Right lobe of liver (tissue), 6 donors: ENCODE measurements around the gene ICAM3. TPM values are rescaled to one million over a fixed set of nuclear protein-coding genes. Genes with fewer than 3 reads are reported as not detected.
A peak's percentile ranks its signal among the peaks of the same experiment; 100 is the strongest.

Source experiments
- ATAC-seq, 4 donors: fragments of 200-7000 bp; cut with Tn5 transposase; one replicate each; pipeline ENCODE4 v1.9.1; 2020; ENCODE audit warnings: mild to moderate bottlenecking in 4 of 4, moderate library complexity in 4 of 4
- DNase-seq, 3 donors: peaks; one replicate each; pipeline ENCODE4 v3.0.0-alpha.2; 2020
- H3K27ac ChIP-seq, 3 donors: fragments of 200-600 bp; one replicate each; pipeline ENCODE4 v1.8.0; 2022
- H3K27me3 ChIP-seq, 2 donors: fragments of 200-600 bp; one replicate each; pipeline ENCODE4 v1.8.0; 2022
- H3K36me3 ChIP-seq, 4 donors: fragments of 200-600 bp; sonication (generic) in 1 of 4; one replicate each; pipeline versions ENCODE4 v1.5.1 to v1.8.0; 2017 to 2022; ENCODE audit warnings: control low read depth in 1 of 4
- H3K4me1 ChIP-seq, 4 donors: fragments of 200-600 bp; sonication (generic) in 1 of 4; one replicate each; pipeline versions ENCODE4 v1.5.1 to v1.8.0; 2017 to 2022; ENCODE audit warnings: control low read depth in 1 of 4
- H3K4me3 ChIP-seq, 3 donors: fragments of 200-600 bp; one replicate each; pipeline ENCODE4 v1.8.0; 2022
- H3K9me3 ChIP-seq, 4 donors: fragments of 200-600 bp; sonication (generic) in 1 of 4; one replicate each; pipeline versions ENCODE4 v1.5.1 to v1.8.0; 2017 to 2022; ENCODE audit warnings: control low read depth in 1 of 4
- POLR2A ChIP-seq: fragments of 450-650 bp; IDR thresholded peaks from one replicate; pipeline ENCODE4 v1.6.1; 2017; ENCODE audit warnings: antibody characterized with exemption, mild to moderate bottlenecking
- WGBS: methylation state at CpG from one replicate; pipeline ENCODE4 v1.1.6; 2018; ENCODE audit warnings: low coverage, low lambda C conversion rate; ENCODE audit not compliant: insufficient coverage; ENCODE audit errors: missing lambda C conversion rate; 5-methylcytosine and 5-hydroxymethylcytosine counted together
- intact Hi-C, 2 donors: fragments of 100-400 bp; cut with DNase I; formaldehyde crosslinking; loops; one replicate each; pipeline versions ENCODE4 v1.11.2 to v1.14.1; 2022
- total RNA-seq, 6 experiments: library from RNA; depleted of rRNA in 2 of 6; stranded (reverse); fragments of >200 nt in 2 of 6; fragmentation: NEBNext Ultra II Directional in 3 of 6; extraction: Animal tissue kit (Norgen Biotek cat#: 25700) in 3 of 6; gene quantifications; one replicate each; pipeline versions ENCODE4 v1.1.0 to v1.2.4, GENCODE V29; 2016 to 2023
- TF ChIP-seq, protein P1 (sequence below), 4 donors: fragments of 200-600 bp in 3 of 4; fragments of 450-650 bp in 1 of 4; IDR thresholded peaks; one replicate each; pipeline versions ENCODE4 v1.5.1 to v1.8.0; 2016 to 2022; ENCODE audit warnings: antibody characterized with exemption in 4 of 4, mild to moderate bottlenecking in 2 of 4
- donor health status: DM: no; HTN: yes; CAD: no.
- donor health status: DM: no; HTN: no; CAD: no.
- donor health status: DM: no; HTN: no; CAD: no.
- donor health status: DM: no; HTN: yes; CAD: no.
- donor health status: DM: no; HTN: yes; CAD: no.

The ICAM3 gene
- total RNA-seq, 6 experiments from 2014 or later: 11.4 to 35.5 (median 22.4) TPM

DNA sequence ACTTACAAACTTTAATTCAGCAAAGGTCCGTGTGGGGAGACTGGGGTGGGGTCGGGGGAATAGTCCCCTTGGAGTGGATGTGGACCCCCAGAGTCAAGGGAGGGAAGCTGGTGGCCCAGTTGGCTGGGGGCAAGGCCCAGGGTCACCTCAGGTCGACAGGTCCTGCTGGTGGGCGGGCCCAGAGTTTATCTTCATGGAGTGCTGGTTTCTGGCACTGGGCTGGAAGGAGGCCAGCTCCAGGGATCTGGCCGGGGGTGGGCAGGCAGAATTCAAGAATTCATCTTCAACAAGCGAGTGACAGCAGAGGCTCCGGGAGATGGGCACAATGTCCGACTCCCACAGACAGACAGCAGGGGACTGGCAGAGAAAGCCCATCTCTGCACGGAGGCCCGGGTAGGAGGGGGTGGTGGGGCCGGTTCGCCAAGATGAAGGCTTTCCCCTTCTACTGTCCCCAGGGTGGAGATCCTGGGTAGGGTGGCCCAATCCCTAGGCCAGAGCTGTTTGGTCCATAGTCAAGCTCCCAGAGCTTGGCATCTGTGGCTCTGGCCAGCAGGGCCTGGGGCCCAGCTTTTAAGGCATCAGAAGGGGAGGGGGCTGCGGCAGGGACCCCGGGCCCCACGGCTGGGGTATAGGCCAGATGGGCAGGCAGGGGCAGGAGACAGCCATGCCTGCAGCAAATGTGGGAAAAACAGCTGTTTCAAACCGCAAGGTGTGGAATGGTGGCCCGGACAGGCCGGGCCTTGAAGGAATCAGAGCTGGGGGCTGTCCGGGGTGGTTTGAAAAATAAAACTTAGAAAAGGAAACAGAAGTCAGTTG, 23.0 kb downstream of the ICAM3 start:
- TF ChIP-seq POLR2A: no peak
- TF ChIP-seq, protein P1, sequence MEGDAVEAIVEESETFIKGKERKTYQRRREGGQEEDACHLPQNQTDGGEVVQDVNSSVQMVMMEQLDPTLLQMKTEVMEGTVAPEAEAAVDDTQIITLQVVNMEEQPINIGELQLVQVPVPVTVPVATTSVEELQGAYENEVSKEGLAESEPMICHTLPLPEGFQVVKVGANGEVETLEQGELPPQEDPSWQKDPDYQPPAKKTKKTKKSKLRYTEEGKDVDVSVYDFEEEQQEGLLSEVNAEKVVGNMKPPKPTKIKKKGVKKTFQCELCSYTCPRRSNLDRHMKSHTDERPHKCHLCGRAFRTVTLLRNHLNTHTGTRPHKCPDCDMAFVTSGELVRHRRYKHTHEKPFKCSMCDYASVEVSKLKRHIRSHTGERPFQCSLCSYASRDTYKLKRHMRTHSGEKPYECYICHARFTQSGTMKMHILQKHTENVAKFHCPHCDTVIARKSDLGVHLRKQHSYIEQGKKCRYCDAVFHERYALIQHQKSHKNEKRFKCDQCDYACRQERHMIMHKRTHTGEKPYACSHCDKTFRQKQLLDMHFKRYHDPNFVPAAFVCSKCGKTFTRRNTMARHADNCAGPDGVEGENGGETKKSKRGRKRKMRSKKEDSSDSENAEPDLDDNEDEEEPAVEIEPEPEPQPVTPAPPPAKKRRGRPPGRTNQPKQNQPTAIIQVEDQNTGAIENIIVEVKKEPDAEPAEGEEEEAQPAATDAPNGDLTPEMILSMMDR (IDR thresholded peaks at IDR 0.05): no peak
- H3K36me3 ChIP-seq: peaks cover 0 to 43% (median 12%) of the 10 kb centered on the region in 4 donors
- intact Hi-C loops: no loop called here
- no peaks in the 10 kb centered on the region for H3K27me3 ChIP-seq
- ATAC-seq: peak; percentile 4 to 9 (median 5)
- 61% methylated on average over 11 of the region's 19 CpGs for WGBS
- DNase-seq: peak in 1 of 3 donors; percentile 49
- no peaks in the 10 kb centered on the region for H3K9me3 ChIP-seq
- no peak overlapping the region for H3K27ac ChIP-seq
- peaks cover 0 to 6% (median 2%) of the 10 kb centered on the region in 4 donors for H3K4me1 ChIP-seq
- peak overlapping the region in 1 of 3 donors; percentile 82 for H3K4me3 ChIP-seq

DNA sequence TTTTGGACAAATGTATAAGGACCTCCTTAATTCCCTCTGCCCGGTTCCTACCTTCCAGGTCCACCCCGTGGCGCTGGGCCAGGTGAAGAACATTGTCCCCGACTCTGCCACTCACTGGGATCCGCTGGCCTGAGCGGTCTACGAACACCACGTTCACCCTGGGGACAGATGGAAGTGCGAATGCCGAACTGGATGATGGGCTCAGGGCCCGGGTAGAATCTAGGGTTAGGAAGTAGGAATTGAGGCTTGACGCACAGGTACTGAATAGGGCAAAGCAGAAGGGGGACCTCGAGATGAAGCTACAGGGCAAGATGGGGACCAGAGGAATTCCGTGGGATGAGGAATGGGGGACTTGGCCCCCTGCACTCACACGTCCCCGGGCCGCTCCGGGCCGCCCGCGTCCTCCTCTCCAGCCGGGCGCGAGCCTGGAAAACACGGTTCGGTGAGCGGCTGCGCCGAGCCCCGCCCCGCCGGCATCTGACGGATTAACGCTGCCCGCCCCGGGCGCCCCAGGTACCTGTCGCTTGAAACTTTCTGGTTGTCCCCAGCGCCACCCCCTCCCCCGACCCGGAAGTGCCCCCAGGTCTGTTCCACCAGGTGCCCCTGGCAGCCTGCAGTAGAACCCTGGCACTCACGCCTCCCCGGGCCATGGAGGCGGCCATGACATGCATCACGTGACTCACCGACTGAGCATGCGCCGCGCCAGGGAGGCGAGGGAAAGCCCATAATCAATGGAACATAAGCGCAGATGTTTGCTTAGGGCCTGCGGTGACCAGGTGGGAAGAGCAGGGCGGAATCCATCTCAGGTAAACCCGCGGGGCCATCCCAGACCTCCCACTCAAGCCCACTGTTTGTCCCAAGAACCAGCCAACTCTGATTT, 23.8 kb downstream of the ICAM3 start, which contains the start of gene FDX2:
Gene FDX2, minus strand, starts transcription at position 681 of the 880 bp plus-strand sequence. Its CDS starts 19 bp downstream, at position 662.
- intact Hi-C loops: no loop called here
- ATAC-seq: peak; percentile 85 to 93 (median 92)
- Histone ChIP-seq H3K4me1 (peaks cover 0 to 6% (median 2%) of the 10 kb centered on the region in 4 donors), H3K36me3 (peaks cover 0 to 34% (median 12%) of the 10 kb centered on the region in 4 donors), H3K27ac (no peak within 1 kb of the TSS), H3K27me3 (no peaks in the 10 kb centered on the region), H3K4me3 (peak within 1 kb of the TSS; percentile 80 to 90 (median 82)), H3K9me3 (no peaks in the 10 kb centered on the region)
- WGBS: under 1% methylated on average over 15 of the region's 55 CpGs
- DNase-seq: peak; percentile 91 to 94 (median 93)
- TF ChIP-seq POLR2A: peak; percentile 27
- TF ChIP-seq, protein P1 (IDR thresholded peaks at IDR 0.05): no peak

DNA sequence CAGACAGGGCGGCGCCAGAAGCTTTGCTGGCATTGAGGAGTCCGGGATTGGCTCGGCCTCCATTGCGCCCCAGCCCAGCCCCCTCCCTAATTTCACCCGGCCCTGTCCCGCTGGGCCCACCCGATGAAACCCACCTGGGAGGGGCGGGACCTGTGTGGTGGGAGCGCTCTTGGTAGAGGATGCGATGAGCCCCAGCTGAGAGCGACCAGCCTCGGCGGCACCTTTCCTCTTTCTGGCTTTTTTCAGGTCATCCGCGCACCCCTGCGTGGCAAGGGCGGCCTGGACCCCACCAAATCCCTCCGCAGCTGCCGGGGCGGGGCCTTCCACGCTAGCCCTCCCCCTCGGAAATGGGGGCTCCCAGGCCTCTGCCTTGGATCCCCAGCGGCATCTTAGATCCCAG, 30.0 kb downstream of the ICAM3 start, which contains the start of gene ZGLP1:
Gene ZGLP1, minus strand, starts transcription at position 393 of the 400 bp plus-strand sequence.
- Histone ChIP-seq H3K4me1 (no peaks in the 10 kb centered on the region), H3K4me3 (no peak within 1 kb of the TSS), H3K36me3 (peaks cover 0 to 5% (median 0%) of the 10 kb centered on the region in 4 donors), H3K27me3 (no peaks in the 10 kb centered on the region), H3K9me3 (no peaks in the 10 kb centered on the region), H3K27ac (no peak within 1 kb of the TSS)
- DNase-seq (no peak), ATAC-seq (no peak)
- TF ChIP-seq POLR2A: no peak
- TF ChIP-seq, protein P1 (IDR thresholded peaks at IDR 0.05): no peak
- intact Hi-C loops: no loop called here
- 90% methylated on average over 2 of the region's 24 CpGs for WGBS

DNA sequence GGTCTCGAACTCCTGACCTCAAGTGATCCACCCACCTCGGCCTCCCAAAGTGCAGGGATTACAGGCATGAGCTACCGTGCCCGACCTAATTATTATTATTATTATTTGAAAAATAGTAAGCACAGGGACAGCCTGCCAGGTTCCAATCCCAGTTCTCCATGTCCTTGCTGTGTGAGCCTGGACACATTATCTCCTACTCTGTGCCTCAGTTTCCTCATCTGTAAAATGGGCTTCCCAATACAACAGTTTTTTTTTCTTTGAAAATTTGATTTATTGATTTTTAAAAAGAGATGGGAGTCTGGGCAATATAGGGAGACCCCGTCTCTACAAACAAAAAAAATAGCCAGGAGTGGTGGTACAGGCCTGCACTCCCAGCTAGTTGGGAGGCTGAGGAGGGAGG, 33.1 kb downstream of the ICAM3 start:
- no peak for ATAC-seq
- Histone ChIP-seq H3K27me3 (no peaks in the 10 kb centered on the region), H3K36me3 (peaks cover 0 to 5% (median 0%) of the 10 kb centered on the region in 4 donors), H3K4me1 (no peaks in the 10 kb centered on the region), H3K9me3 (no peaks in the 10 kb centered on the region), H3K27ac (no peak overlapping the region), H3K4me3 (no peak overlapping the region)
- WGBS: 78% methylated on average over 5 of the region's 5 CpGs
- intact Hi-C loops: no loop called here
- DNase-seq: no peak
- TF ChIP-seq, protein P1 (IDR thresholded peaks at IDR 0.05): no peak
- TF ChIP-seq POLR2A: no peak
